ENCODE measurements around the gene OBP2A. TPM values are rescaled to one million over a fixed set of nuclear protein-coding genes. Genes with fewer than 3 reads are reported as not detected.

OBP2A gene
- total and polyA plus RNA-seq, 2 of the 8 experiments (the other 6 are each of a cell fraction or from before 2014, with no cell fraction given) = not detected

GRCh38 chr9:135563039-135563476 lies 17.1 kb downstream of the OBP2A start:
- H3K9me3 ChIP-seq (ENCODE audit: insufficient read depth in 2 of 2, low read depth in 1 of 2, low read length in 1 of 2) = no peaks in the 10 kb centered on the region
- 85% methylated on average over 1 of the region's 1 CpG; no CpG with 5 or more reads in 1 of the 2 experiments for WGBS, 2 experiments (ENCODE audit: extremely low coverage in 1 of 2, insufficient coverage in 1 of 2, insufficient read length in 1 of 2, insufficient replicate concordance in 2 of 2, low coverage in 1 of 2, low lambda C conversion rate in 2 of 2, missing lambda C conversion rate in 1 of 2)
- no peak overlapping the region for H3K23ac ChIP-seq (ENCODE audit: insufficient read length)
- no peaks in the 10 kb centered on the region; the same call in 1 of the 2 replicates for H3K23me2 ChIP-seq (ENCODE audit: low read depth, low read length)
- no peak overlapping the region for H3K18ac ChIP-seq (ENCODE audit: extremely low read depth, low read length)
- DNase-seq (ENCODE audit: low read depth in 1 of 2, low spot score in 2 of 2) (no peak), FAIRE-seq (no peak)
- no peak overlapping the region for H2BK120ac ChIP-seq (replicated peaks; ENCODE audit: low read depth, low read length)
- no peak overlapping the region for H3K4ac ChIP-seq (replicated peaks; ENCODE audit: insufficient read length, low read depth, low read length)
- H2BK20ac ChIP-seq (ENCODE audit: low read length) = no peak overlapping the region
- H2BK5ac ChIP-seq (ENCODE audit: low read depth, low read length) = no peak overlapping the region
- H3K79me1 ChIP-seq (ENCODE audit: low read depth, low read length) = no peaks in the 10 kb centered on the region
- H3K4me1 ChIP-seq (replicated peaks in 1 of 4; ENCODE audit: control insufficient read depth in 3 of 4, insufficient read depth in 4 of 4, low read length in 3 of 4) = no peaks in the 10 kb centered on the region; a peak in 1 of 7 replicates
- no peak overlapping the region for H4K8ac ChIP-seq (ENCODE audit: extremely low read depth, insufficient read depth, low read length)
- H4K91ac ChIP-seq (replicated peaks; ENCODE audit: insufficient read length, low read length) = no peak overlapping the region
- no peak overlapping the region for H4K5ac ChIP-seq (ENCODE audit: insufficient read length, low read depth, low read length)
- no peak overlapping the region for H3K27ac ChIP-seq (ENCODE audit: low read depth, low read length)
- H4K20me1 ChIP-seq (replicated peaks in 1 of 2; ENCODE audit: control insufficient read depth in 1 of 2, insufficient read depth in 2 of 2, low read length in 2 of 2) = no peaks in the 10 kb centered on the region
- no peaks in the 10 kb centered on the region for H3K27me3 ChIP-seq (replicated peaks in 1 of 4; ENCODE audit: control insufficient read depth in 3 of 4, extremely low read depth in 1 of 4, insufficient read depth in 3 of 4, low read length in 3 of 4)
- H3K14ac ChIP-seq (ENCODE audit: insufficient read length) = no peak overlapping the region
- no peaks in the 10 kb centered on the region for H3K79me2 ChIP-seq (ENCODE audit: control insufficient read depth in 1 of 2, insufficient read depth in 2 of 2, low read length in 2 of 2)
- no peak overlapping the region for H3K4me3 ChIP-seq (ENCODE audit: extremely low read depth in 1 of 4, insufficient read depth in 2 of 4, low read depth in 3 of 4, low read length in 4 of 4)
- no peak overlapping the region for H3K4me2 ChIP-seq (ENCODE audit: insufficient read depth in 1 of 2, low read depth in 2 of 2, low read length in 2 of 2)
- no peak overlapping the region for H2BK12ac ChIP-seq (ENCODE audit: low read depth, low read length)
- no peak overlapping the region for H3K9ac ChIP-seq (replicated peaks in 1 of 4; ENCODE audit: extremely low read depth in 1 of 4, low read depth in 3 of 4, low read length in 3 of 4)
- CTCF ChIA-PET (ENCODE audit: partially characterized antibody) = no interaction called here
- no peak overlapping the region for H2BK15ac ChIP-seq (ENCODE audit: low read length)
- no peak overlapping the region for H3K56ac ChIP-seq (replicated peaks; ENCODE audit: insufficient read length, low read depth, low read length)
- no peaks in the 10 kb centered on the region for H3K36me3 ChIP-seq (ENCODE audit: control insufficient read depth in 2 of 4, insufficient read depth in 4 of 4, low read length in 3 of 4)
- H2AFZ ChIP-seq (ENCODE audit: low read length) = no peak overlapping the region
- no peak overlapping the region; the same call in 1 of the 2 replicates for H2AK5ac ChIP-seq (ENCODE audit: low read depth, low read length)
- POLR2A ChIA-PET (ENCODE audit: partially characterized antibody) = no interaction called here
- TF ChIP-seq ATF3 (IDR thresholded peaks at IDR 0.05; ENCODE audit: insufficient read depth, low read depth, low read length) (no peak), CHD1 (IDR thresholded peaks at IDR 0.05; ENCODE audit: low read depth, low read length) (no peak), SP1 (IDR thresholded peaks at IDR 0.05; ENCODE audit: low read depth, low read length) (no peak), TAF1 (IDR thresholded peaks at IDR 0.05; ENCODE audit: low read depth, low read length) (no peak), SAP30 (IDR thresholded peaks at IDR 0.05; ENCODE audit: insufficient read depth, insufficient replicate concordance, low read length) (no peak), NRF1 (IDR thresholded peaks at IDR 0.05; ENCODE audit: low read depth, low read length) (no peak), SIX5 (IDR thresholded peaks at IDR 0.05; ENCODE audit: low read depth, low read length) (no peak), KDM4A (IDR thresholded peaks at IDR 0.05; ENCODE audit: low read depth, low read length, severe bottlenecking) (no peak)

Measured in H1 (cell line).